HG03097 (cell line): ENCODE data around the gene NPY2R.

Experiments used
- ATAC-seq: cut with Tn5 transposase; IDR thresholded peaks from one replicate; pipeline ENCODE4 v1.9.1; 2021; ENCODE audit not compliant: unreplicated experiment, low FRiP score

The NPY2R gene

GRCh38 chr4:155208258-155209054 is at the start of gene NPY2R:
Gene NPY2R (plus strand): TSS chr4:155208636. CDS start chr4:155213940, 5,304 bp downstream.
- no peak for ATAC-seq

GRCh38 chr4:155161357-155161756 is 47.1 kb upstream of the NPY2R start:
- ATAC-seq = no peak

GRCh38 chr4:155164718-155165117 is 43.7 kb upstream of the NPY2R start:
- ATAC-seq = no peak

- ATAC-seq = no peak
Observed at GRCh38 chr4:155170569-155170968, 37.9 kb upstream of the NPY2R start.

GRCh38 chr4:155173371-155173770 is 35.1 kb upstream of the NPY2R start:
- no peak for ATAC-seq

GRCh38 chr4:155174668-155175067 is 33.8 kb upstream of the NPY2R start:
- no peak for ATAC-seq

- ATAC-seq = no peak
Observed at GRCh38 chr4:155179216-155179615, 29.2 kb upstream of the NPY2R start.

GRCh38 chr4:155186972-155187371 is 21.5 kb upstream of the NPY2R start:
- ATAC-seq = no peak

- no peak for ATAC-seq
Observed at GRCh38 chr4:155187989-155188388, 20.4 kb upstream of the NPY2R start.

GRCh38 chr4:155190099-155190498 is 18.3 kb upstream of the NPY2R start:
- ATAC-seq = no peak

- ATAC-seq = no peak
Observed at GRCh38 chr4:155197757-155198156, 10.7 kb upstream of the NPY2R start.

GRCh38 chr4:155207534-155208257 is 740 bp upstream of the NPY2R start:
- no peak for ATAC-seq

GRCh38 chr4:155220025-155220424 is 11.6 kb downstream of the NPY2R start:
- ATAC-seq = no peak

- ATAC-seq = no peak
Observed at GRCh38 chr4:155227131-155227530, 18.7 kb downstream of the NPY2R start.

GRCh38 chr4:155228713-155229112 is 20.3 kb downstream of the NPY2R start:
- ATAC-seq = no peak

GRCh38 chr4:155232432-155232831 is 24.0 kb downstream of the NPY2R start:
- no peak for ATAC-seq

GRCh38 chr4:155234206-155234605 is 25.8 kb downstream of the NPY2R start:
- ATAC-seq = no peak

- no peak for ATAC-seq
Observed at GRCh38 chr4:155237567-155237966, 29.1 kb downstream of the NPY2R start.

- no peak for ATAC-seq
Observed at GRCh38 chr4:155241225-155241624, 32.8 kb downstream of the NPY2R start.

GRCh38 chr4:155241664-155242063 is 33.2 kb downstream of the NPY2R start:
- no peak for ATAC-seq

- ATAC-seq = no peak
Observed at GRCh38 chr4:155245105-155245504, 36.7 kb downstream of the NPY2R start.
